ENCODE data around the gene FAM110D.

FAM110D gene

DNA sequence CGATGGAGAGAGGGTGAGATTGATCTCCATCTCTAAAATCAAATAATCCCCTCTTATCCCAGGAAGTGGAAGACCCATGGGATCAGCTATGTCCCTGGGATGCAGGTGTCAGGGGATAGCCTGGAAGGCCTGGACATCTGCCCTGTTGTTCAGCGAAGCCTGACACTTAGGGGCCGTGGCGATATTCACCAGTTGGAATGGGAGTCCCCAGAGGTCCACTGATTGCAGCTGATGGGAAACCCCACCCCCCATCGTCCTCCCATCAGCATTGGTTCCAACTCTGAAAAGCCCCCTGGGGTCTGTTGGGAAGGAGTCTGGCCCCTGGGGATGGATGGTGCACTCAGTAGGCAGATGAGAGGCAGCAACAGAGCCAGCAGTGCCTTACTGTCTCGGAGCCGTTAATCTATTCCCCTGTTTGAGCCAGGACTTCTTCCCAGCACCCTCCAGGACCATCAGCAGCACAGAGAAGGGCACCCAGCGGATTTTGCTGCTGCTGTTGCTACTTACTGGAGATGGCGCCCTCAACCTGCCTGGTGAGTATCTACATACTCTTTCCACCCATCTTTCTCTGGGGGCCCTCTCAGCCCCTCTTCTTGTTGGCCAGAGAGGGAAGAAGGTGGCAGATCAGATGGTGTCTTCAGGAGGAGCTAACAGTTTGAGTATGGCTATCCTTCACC, 44.9 kb downstream of the FAM110D start:
- H3K4me3 ChIP-seq (ENCODE audit: low read depth, low read length), result no peak overlapping the region
- TF ChIP-seq, protein P1, sequence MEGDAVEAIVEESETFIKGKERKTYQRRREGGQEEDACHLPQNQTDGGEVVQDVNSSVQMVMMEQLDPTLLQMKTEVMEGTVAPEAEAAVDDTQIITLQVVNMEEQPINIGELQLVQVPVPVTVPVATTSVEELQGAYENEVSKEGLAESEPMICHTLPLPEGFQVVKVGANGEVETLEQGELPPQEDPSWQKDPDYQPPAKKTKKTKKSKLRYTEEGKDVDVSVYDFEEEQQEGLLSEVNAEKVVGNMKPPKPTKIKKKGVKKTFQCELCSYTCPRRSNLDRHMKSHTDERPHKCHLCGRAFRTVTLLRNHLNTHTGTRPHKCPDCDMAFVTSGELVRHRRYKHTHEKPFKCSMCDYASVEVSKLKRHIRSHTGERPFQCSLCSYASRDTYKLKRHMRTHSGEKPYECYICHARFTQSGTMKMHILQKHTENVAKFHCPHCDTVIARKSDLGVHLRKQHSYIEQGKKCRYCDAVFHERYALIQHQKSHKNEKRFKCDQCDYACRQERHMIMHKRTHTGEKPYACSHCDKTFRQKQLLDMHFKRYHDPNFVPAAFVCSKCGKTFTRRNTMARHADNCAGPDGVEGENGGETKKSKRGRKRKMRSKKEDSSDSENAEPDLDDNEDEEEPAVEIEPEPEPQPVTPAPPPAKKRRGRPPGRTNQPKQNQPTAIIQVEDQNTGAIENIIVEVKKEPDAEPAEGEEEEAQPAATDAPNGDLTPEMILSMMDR (IDR thresholded peaks at IDR 0.05; ENCODE audit: control insufficient read depth, extremely low read depth, insufficient read depth), result no peak
- DNase-seq (ENCODE audit: low read depth), result no peak

GRCh38 chr1:26210147-26210870, 51.4 kb downstream of the FAM110D start:
- H3K4me3 ChIP-seq (ENCODE audit: low read depth, low read length), result no peak overlapping the region
- TF ChIP-seq, protein P1 (IDR thresholded peaks at IDR 0.05; ENCODE audit: control insufficient read depth, extremely low read depth, insufficient read depth), result no peak
- DNase-seq (ENCODE audit: low read depth), result no peak

- TF ChIP-seq, protein P1 (IDR thresholded peaks at IDR 0.05; ENCODE audit: control insufficient read depth, extremely low read depth, insufficient read depth), result no peak
- DNase-seq (ENCODE audit: low read depth), result no peak
- no peak overlapping the region for H3K4me3 ChIP-seq (ENCODE audit: low read depth, low read length)
These were observed 53.8 kb downstream of the FAM110D start for GRCh38 chr1:26212726-26213125.

DNA sequence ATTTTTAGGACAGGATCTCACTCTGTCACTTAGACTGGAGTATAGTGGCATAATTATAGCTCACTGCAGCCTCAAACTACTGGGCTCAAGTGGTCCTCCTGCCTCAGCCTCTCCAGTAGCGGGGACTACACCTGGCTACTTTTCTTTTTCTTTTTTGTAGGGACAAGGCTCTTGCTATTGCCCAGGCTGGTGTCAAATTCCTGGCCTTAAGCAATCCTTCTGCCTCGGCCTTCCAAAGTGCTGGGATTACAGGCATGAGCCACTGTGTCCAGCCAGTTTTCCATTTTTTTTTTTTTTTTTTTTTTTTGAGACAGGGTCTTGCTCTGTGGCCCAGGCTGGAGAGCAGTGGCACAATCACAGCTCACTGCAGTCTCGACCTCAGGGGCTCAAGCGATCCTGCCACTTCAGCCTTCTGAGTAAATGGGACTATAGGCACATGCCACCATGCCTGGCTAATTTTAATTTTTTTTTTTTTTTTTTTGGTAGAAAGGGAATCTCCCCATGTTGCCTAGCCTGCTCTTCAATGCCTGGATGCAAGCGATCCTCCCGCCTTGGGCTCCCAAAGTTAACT, 54.5 kb downstream of the FAM110D start:
- DNase-seq (ENCODE audit: low read depth), result no peak
- H3K4me3 ChIP-seq (ENCODE audit: low read depth, low read length), result no peak overlapping the region
- TF ChIP-seq, protein P1 (IDR thresholded peaks at IDR 0.05; ENCODE audit: control insufficient read depth, extremely low read depth, insufficient read depth), result no peak

Data from LNCaP clone FGC (cell line).